B cell (primary cell): Measurements from ENCODE around the gene TUBB4A.

Experiments used
- CTCF ChIP-seq: fragments of 200-600 bp; IDR thresholded peaks from one replicate; pipeline ENCODE4 v1.8.0; 2022; ENCODE audit warnings: antibody characterized with exemption, mild to moderate bottlenecking
- EZH2 ChIP-seq: IDR thresholded peaks from 2 replicates; pipeline ENCODE4 v1.6.1; 2012; ENCODE audit warnings: borderline replicate concordance, low read depth, mild to moderate bottlenecking, moderate library complexity, low read length; ENCODE audit not compliant: insufficient read depth, poor library complexity, severe bottlenecking

DNA sequence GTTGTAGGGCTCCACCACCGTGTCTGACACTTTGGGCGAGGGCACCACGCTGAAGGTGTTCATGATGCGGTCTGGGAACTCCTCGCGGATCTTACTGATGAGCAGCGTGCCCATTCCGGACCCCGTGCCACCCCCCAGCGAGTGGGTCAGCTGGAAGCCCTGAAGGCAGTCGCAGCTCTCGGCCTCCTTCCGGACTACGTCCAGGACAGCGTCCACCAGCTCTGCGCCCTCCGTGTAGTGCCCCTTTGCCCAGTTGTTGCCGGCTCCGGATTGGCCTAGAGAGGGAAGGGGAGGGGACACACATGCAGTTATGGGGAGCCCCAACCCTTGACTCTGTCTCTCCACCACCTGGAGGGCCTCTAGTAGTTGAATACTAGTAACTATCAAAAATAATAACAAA, 6.2 kb downstream of the TUBB4A start:
- no peak for TF ChIP-seq CTCF
- TF ChIP-seq EZH2: no peak
